OCI-LY3 (cell line): ENCODE data around the gene ADD3.

Source experiments
- H2AFZ ChIP-seq: fragments of 200-600, 300-600 bp; shearing (Covaris generic); 2 replicates; pipeline ENCODE4 v1.6.0; 2014; ENCODE audit warnings: antibody characterized with exemption, low read depth, low read length
- H3K27ac ChIP-seq: fragments of 200-600, 300-600 bp; sonication (generic); 2 replicates; pipeline ENCODE4 v1.5.1; 2014; ENCODE audit warnings: mild to moderate bottlenecking, low read length, moderate library complexity, mixed read lengths
- H3K27me3 ChIP-seq: fragments of 200-600, 300-600 bp; sonication (generic); 2 replicates; pipeline ENCODE4 v1.6.1; 2014; ENCODE audit warnings: low read depth, low read length, mixed read lengths
- H3K36me3 ChIP-seq: fragments of 200-600, 300-600 bp; sonication (generic); replicated peaks from 2 replicates; pipeline ENCODE3; 2014; ENCODE audit warnings: low read depth, low read length, mixed read lengths
- H3K4me1 ChIP-seq: fragments of 300-600, 200-600 bp; sonication (generic); 2 replicates; pipeline ENCODE4 v1.6.1; 2014; ENCODE audit warnings: low read length, mixed read lengths
- H3K4me2 ChIP-seq: fragments of 200-600, 300-600 bp; sonication (generic); 2 replicates; pipeline ENCODE4 v1.6.1; 2014; ENCODE audit warnings: low read length, mixed read lengths
- H3K4me3 ChIP-seq: fragments of 300-600, 200-600 bp; sonication (generic); 2 replicates; pipeline ENCODE4 v1.5.1; 2014; ENCODE audit warnings: antibody characterized with exemption, mild to moderate bottlenecking, low read length, moderate library complexity
- H3K79me2 ChIP-seq: fragments of 300-600, 200-600 bp; shearing (Covaris generic); 2 replicates; pipeline ENCODE4 v1.6.1; 2014; ENCODE audit warnings: mild to moderate bottlenecking, low read length, mixed read lengths
- H3K9ac ChIP-seq: fragments of 300-600, 200-600 bp; shearing (Covaris generic); 2 replicates; pipeline ENCODE4 v1.6.0; 2014; ENCODE audit warnings: mild to moderate bottlenecking, low read length, moderate library complexity
- H3K9me3 ChIP-seq: fragments of 200-600, 300-600 bp; shearing (Covaris generic); 2 replicates; pipeline ENCODE4 v1.6.1; 2014; ENCODE audit warnings: low read length, mixed read lengths; ENCODE audit not compliant: insufficient read depth
- H4K20me1 ChIP-seq: fragments of 200-600, 300-600 bp; sonication (generic); 2 replicates; pipeline ENCODE4 v1.6.1; 2016; ENCODE audit warnings: low read length, mixed read lengths; ENCODE audit not compliant: insufficient read depth
- CTCF ChIP-seq: fragments of 200-600, 300-600 bp; sonication (generic); IDR thresholded peaks from 2 replicates; pipeline ENCODE4 v1.5.1; 2014; ENCODE audit warnings: antibody characterized with exemption, low read length, low read depth
- EZH2phosphoT487 ChIP-seq: fragments of 200-600 bp; shearing (Covaris generic); IDR thresholded peaks from 2 replicates; pipeline ENCODE4 v1.6.1; 2018; ENCODE audit warnings: antibody characterized with exemption, mixed run types, low read depth

Gene ADD3

GRCh38 chr10:109994711-109995577, 12.8 kb upstream of the ADD3 start:
- Histone ChIP-seq H3K27me3 (no peaks in the 10 kb centered on the region; the same call in 1 of the 2 replicates), H3K27ac (no peak overlapping the region), H3K9ac (no peak overlapping the region), H4K20me1 (no peaks in the 10 kb centered on the region), H3K4me2 (peak overlapping the region; percentile 63; the same call in 1 of the 2 replicates), H3K4me1 (peaks cover 51% of the 10 kb centered on the region), H3K36me3 (no peaks in the 10 kb centered on the region), H2AFZ (no peak overlapping the region), H3K79me2 (no peaks in the 10 kb centered on the region), H3K9me3 (no peaks in the 10 kb centered on the region), H3K4me3 (no peak overlapping the region)
- TF ChIP-seq CTCF = no peak
- TF ChIP-seq EZH2phosphoT487 = no peak

DNA sequence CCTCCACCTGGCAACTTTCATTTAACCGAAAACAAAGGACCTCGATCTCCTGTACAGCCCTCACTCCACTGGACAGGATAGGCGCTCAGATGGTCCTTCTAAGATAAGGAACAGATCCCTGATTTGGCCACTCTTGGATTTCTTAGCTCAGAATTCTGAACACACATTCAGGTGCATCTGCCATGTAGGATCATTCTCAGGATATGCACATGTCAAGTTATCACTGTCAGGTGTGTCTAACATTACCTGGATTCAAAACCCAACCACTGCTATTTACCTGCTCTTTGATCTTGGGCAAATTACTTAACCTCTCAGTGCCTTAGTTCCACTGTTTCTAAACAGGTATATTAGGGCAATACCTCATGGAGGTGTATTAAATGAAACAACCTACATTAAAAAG, 12.2 kb upstream of the ADD3 start:
- Histone ChIP-seq H3K4me1 (peaks cover 51% of the 10 kb centered on the region), H3K4me2 (peak overlapping the region; percentile 63)

GRCh38 chr10:109996225-109996624, 11.6 kb upstream of the ADD3 start:
- H3K4me2 ChIP-seq = peak overlapping the region; percentile 63

More for the DNA sequence above, 12.2 kb upstream of the ADD3 start:
- TF ChIP-seq CTCF = no peak
- TF ChIP-seq EZH2phosphoT487 = no peak
- H3K9ac ChIP-seq = no peak overlapping the region
- H3K36me3 ChIP-seq = no peaks in the 10 kb centered on the region
- no peak overlapping the region for H2AFZ ChIP-seq
- H3K4me3 ChIP-seq = no peak overlapping the region
- H3K27ac ChIP-seq = no peak overlapping the region
- H4K20me1 ChIP-seq = no peaks in the 10 kb centered on the region
- H3K27me3 ChIP-seq = no peaks in the 10 kb centered on the region; the same call in 1 of the 2 replicates
- H3K9me3 ChIP-seq = no peaks in the 10 kb centered on the region
- no peaks in the 10 kb centered on the region for H3K79me2 ChIP-seq

More at GRCh38 chr10:109996225-109996624, 11.6 kb upstream of the ADD3 start:
- peak overlapping the region; percentile 39; the same call in 1 of the 2 replicates for H3K27ac ChIP-seq
- no peaks in the 10 kb centered on the region for H3K9me3 ChIP-seq
- peak overlapping the region; percentile 48 for H3K4me3 ChIP-seq
- H2AFZ ChIP-seq = no peak overlapping the region
- no peaks in the 10 kb centered on the region for H3K79me2 ChIP-seq
- no peaks in the 10 kb centered on the region for H3K36me3 ChIP-seq
- H3K9ac ChIP-seq = no peak overlapping the region
- no peaks in the 10 kb centered on the region for H4K20me1 ChIP-seq
- TF ChIP-seq CTCF = no peak
- TF ChIP-seq EZH2phosphoT487 = no peak
- peaks cover 51% of the 10 kb centered on the region for H3K4me1 ChIP-seq
- H3K27me3 ChIP-seq = no peaks in the 10 kb centered on the region; the same call in 1 of the 2 replicates
